Central memory CD8-positive, alpha-beta T cell (primary cell): Measurements from ENCODE around the gene C16orf54.
"Not testable (repeated sequence)": the region's sequence is repeated elsewhere in the genome, so short reads cannot be mapped to it uniquely, and the experiment has no call there.

ENCODE experiments used
- ATAC-seq: fragments of 150-1000 bp; cut with Tn5 transposase; replicated peaks from 2 replicates; pipeline ENCODE4 v1.10.0; 2022; ENCODE audit warnings: mild to moderate bottlenecking, moderate FRiP score, moderate number of reproducible peaks; ENCODE audit not compliant: poor library complexity, severe bottlenecking; ENCODE audit errors: extremely low read depth
- DNase-seq, 2 donors: peaks; one replicate each; pipeline ENCODE4 v3.0.0; 2021; ENCODE audit warnings: low spot score in 2 of 2
- H3K27ac Mint-ChIP-seq: one replicate; pipeline ENCODE4 v1.8.0; 2022; ENCODE audit warnings: low read depth, mild to moderate bottlenecking, moderate library complexity, mixed read lengths
- H3K27me3 Mint-ChIP-seq: one replicate; pipeline ENCODE4 v1.8.0; 2022; ENCODE audit warnings: mixed read lengths
- H3K36me3 Mint-ChIP-seq: one replicate; pipeline ENCODE4 v1.8.0; 2022; ENCODE audit warnings: mild to moderate bottlenecking, moderate library complexity, mixed read lengths; ENCODE audit not compliant: insufficient read depth
- H3K4me1 Mint-ChIP-seq: one replicate; pipeline ENCODE4 v1.8.0; 2022; ENCODE audit warnings: mixed read lengths
- H3K4me3 Mint-ChIP-seq: one replicate; pipeline ENCODE4 v1.8.0; 2022; ENCODE audit warnings: mild to moderate bottlenecking, moderate library complexity, mixed read lengths
- H3K9me3 Mint-ChIP-seq: one replicate; pipeline ENCODE4 v1.8.0; 2022; ENCODE audit warnings: mixed read lengths

The C16orf54 gene

DNA sequence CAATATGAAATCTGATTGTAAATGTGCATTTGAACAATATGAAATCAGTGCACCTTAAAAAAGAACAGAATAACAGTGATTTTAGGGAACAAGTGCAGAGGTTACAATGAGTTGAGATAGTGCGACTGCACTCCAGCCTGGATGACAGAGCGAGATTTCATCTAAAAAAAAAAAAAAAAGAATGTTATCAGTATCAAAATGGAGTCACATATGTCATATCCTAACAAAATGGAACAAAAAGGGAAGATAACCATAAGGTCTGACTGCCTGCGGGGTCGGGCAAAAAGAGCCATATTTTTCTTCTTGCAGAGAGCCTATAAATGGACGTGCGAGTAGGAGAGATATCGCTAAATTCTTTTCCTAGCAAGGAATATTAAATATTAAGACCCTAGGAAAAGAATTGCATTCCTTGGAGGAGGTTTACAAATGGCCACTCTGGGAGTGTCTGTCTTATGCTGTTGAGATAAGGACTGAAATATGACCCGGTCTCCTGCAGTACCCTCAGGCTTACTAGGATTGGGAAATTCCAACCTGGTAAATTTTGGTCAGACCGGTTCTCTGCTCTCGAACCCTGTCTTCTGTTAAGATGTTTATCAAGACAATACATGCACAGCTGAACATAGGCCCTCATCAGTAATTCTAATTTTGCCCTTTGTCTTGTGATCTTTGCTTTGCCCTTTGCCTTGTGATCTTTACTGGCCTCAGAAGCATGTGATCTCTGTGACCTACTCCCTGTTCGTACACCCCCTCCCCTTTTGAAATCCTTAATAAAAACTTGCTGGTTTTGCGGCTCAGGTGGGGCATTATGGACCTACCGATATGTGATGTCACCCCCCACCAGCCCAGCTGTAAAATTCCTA is 37.5 kb upstream of the C16orf54 start:
- DNase-seq, ATAC-seq, H3K4me1 Mint-ChIP-seq, H3K27ac Mint-ChIP-seq, H3K27me3 Mint-ChIP-seq, H3K36me3 Mint-ChIP-seq, H3K9me3 Mint-ChIP-seq, H3K4me3 Mint-ChIP-seq: not testable (repeated sequence)

DNA sequence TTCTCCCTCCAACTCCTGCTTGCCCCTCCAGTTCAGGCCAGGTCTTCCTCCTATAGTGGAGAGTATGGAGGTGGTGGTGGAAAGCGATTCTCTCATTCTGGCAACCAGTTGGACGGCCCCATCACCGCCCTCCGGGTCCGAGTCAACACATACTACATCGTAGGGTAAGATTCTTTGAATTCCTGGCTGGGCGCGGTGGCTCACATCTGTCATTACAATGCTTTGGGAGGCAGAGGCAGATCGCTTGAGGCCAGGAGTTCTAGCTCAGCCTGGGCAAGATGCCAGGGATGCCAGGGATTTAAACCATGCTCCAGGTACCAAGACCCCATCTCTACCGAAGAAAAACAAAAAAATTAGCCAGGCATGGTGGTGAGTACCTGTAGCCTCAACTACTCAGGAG is 33.7 kb upstream of the C16orf54 start:
- H3K4me1 Mint-ChIP-seq, result peaks cover 11% of the 10 kb centered on the region
- H3K9me3 Mint-ChIP-seq, result no peaks in the 10 kb centered on the region
- no peak overlapping the region for H3K27ac Mint-ChIP-seq
- DNase-seq (no peak), ATAC-seq (no peak)
- H3K4me3 Mint-ChIP-seq, result no peak overlapping the region
- H3K36me3 Mint-ChIP-seq, result peaks cover 2% of the 10 kb centered on the region
- no peaks in the 10 kb centered on the region for H3K27me3 Mint-ChIP-seq

DNA sequence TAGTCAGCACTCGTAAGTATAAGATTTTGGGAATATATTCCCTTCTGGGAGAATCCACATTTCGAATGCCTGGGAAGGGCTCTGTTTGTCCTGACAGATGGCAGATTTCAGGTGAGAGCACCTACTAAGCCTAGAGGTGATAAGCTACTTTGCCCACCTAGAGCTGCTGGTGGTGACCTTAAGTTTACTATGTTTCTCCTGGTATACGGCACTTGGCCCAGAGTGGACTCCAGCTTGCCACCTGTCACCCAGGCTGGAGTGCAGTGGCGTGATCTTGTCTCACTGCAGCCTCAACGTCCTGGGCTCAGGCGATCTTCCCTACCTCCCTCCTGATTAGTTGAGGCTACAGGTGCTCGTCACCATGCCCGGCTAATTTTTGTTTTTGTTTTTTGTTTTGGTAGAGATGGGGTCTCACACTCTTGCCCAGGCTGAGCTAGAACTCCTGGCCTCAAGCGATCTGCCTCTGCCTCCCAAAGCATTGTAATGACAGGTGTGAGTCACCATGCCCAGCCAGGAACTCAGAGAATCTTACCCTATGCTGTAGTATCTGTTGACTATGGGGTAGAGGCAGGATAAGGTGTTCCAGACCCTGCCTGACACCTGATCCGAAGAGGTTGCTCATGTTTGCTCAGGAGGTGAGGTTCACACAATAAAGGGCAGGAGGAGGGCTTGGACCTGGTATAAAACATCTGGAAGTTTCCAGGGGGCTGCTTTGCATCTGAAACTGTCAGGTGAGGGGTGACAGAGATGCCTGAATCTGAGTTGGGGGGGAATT is 32.0 kb upstream of the C16orf54 start, which contains the start of gene ZG16:
ZG16 (plus strand) TSS at position 681 of the 775 bp plus-strand sequence. CDS start 1,011 bp downstream, outside the sequence.
- DNase-seq (no peak), ATAC-seq (no peak)
- Mint-ChIP-seq H3K27ac (no peak within 1 kb of the TSS), H3K4me1 (peaks cover 17% of the 10 kb centered on the region), H3K36me3 (peaks cover 2% of the 10 kb centered on the region), H3K27me3 (no peaks in the 10 kb centered on the region), H3K9me3 (no peaks in the 10 kb centered on the region), H3K4me3 (no peak within 1 kb of the TSS)

DNA sequence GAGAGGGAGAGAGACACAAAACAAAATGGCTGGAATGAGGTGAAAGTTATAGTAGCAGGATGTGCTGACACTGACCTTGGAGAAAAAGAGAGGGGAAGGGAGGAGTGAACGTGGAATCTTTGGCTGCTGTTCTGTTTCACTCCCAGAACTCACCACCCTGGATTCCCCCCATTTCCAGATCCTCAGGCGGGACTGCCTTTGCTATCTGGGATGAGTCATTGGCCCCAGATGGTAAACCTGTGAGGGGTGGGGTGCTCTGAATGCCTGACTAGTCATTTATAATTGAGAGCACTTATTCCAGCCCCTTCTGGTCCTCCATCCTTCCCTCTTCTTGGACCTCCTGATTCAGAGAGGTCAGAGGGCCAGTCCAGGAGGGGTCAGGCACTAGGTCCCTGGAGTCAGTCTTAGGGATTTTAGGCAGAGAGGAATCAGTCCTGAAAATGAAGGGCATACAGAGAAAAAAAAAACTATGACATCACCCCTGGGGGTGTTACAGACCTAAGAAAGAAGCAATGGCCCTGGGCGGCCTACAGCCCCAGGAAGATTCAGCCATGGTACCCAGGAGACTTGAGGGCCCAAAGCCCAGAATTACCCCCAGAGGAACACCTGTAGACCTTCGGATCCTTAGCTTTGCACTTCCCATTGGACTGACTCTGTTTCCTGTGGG is 30.1 kb upstream of the C16orf54 start:
- no peaks in the 10 kb centered on the region for H3K27me3 Mint-ChIP-seq
- H3K9me3 Mint-ChIP-seq, result no peaks in the 10 kb centered on the region
- no peak overlapping the region for H3K4me3 Mint-ChIP-seq
- H3K4me1 Mint-ChIP-seq, result peaks cover 17% of the 10 kb centered on the region
- H3K36me3 Mint-ChIP-seq, result peaks cover 2% of the 10 kb centered on the region
- DNase-seq, result no peak
- H3K27ac Mint-ChIP-seq, result no peak overlapping the region
- ATAC-seq, result no peak

DNA sequence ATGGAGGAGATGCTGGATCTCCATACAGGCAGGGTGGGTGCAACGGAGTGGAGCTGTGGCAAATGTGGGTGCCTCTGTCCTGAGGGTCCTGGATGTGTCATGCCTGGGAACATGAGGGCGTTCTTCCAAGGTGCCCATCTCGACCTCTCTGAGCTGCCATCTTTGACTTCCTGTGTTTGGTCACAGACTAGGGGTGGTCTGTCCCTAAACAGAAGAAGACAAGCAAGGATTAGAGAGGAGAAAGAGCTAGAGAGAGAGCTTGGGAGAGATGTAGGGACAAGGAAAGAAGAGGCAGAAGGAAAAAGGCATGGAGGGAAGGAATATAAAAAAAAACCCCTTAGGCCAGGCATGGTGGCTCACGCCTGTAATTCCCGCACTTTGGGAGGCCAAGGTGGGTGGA is 28.9 kb upstream of the C16orf54 start:
- peaks cover 17% of the 10 kb centered on the region for H3K4me1 Mint-ChIP-seq
- no peak overlapping the region for H3K27ac Mint-ChIP-seq
- H3K9me3 Mint-ChIP-seq, result no peaks in the 10 kb centered on the region
- H3K36me3 Mint-ChIP-seq, result peaks cover 2% of the 10 kb centered on the region
- ATAC-seq (no peak), DNase-seq (no peak)
- no peak overlapping the region for H3K4me3 Mint-ChIP-seq
- H3K27me3 Mint-ChIP-seq, result no peaks in the 10 kb centered on the region

DNA sequence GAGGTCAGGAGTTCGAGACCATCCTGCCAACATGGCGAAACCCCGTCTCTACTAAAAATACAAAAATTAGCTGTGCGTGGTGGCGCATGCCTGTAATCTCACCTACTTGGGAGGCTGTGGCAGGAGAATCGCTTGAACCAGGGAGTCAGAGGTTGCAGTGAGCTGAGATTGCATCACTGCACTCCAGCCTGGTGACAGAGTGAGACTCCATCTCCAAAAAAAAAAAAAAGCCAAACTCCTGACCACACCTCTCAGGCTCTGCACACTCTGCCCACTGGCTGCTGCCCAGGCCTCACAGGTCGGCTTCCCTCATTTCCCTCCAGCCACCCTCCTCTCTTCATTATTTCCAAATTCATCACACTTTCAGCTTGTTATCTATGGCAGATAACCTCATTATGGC is 26.5 kb upstream of the C16orf54 start:
- H3K9me3 Mint-ChIP-seq, ATAC-seq, H3K4me3 Mint-ChIP-seq, H3K27me3 Mint-ChIP-seq, H3K27ac Mint-ChIP-seq, DNase-seq, H3K36me3 Mint-ChIP-seq: not testable (repeated sequence)
- H3K4me1 Mint-ChIP-seq, result peaks cover 17% of the 10 kb centered on the region

DNA sequence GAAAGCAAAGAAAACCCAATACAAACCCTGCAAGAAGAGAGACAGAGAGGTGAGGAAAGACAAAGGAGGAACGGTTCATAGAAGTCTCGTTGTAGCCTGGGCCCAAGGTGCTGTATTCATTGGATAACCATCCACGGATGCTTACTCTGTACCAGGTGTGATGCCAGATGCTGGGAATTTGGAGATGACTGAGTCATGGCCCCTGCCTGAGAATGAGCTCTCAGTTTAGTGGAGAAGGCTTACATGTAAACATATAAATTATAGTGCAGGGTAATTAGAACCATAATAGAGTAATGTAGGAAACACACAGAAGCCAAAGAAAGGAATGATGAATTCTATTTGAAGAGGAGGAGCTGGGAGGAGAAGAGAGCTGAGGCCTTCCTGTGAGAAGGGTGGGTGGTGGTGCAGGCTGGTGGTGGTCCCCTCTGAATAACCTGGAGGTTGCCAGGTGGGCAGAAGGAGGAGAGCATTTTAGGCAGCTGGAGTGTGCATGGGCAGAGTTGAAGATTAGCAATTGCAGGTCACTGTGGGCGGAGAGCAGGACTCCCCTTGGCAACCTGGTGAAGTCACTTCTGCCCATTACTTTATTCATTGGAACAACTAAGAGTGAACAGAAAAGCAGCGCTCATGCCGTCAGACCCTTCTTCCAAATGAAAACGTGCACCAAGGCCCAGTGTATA is 24.6 kb upstream of the C16orf54 start:
- no peaks in the 10 kb centered on the region for H3K9me3 Mint-ChIP-seq
- no peaks in the 10 kb centered on the region for H3K27me3 Mint-ChIP-seq
- peaks cover 17% of the 10 kb centered on the region for H3K4me1 Mint-ChIP-seq
- no peak for ATAC-seq
- DNase-seq, result no peak
- H3K27ac Mint-ChIP-seq, result no peak overlapping the region
- H3K4me3 Mint-ChIP-seq, result no peak overlapping the region
- H3K36me3 Mint-ChIP-seq, result no peaks in the 10 kb centered on the region

DNA sequence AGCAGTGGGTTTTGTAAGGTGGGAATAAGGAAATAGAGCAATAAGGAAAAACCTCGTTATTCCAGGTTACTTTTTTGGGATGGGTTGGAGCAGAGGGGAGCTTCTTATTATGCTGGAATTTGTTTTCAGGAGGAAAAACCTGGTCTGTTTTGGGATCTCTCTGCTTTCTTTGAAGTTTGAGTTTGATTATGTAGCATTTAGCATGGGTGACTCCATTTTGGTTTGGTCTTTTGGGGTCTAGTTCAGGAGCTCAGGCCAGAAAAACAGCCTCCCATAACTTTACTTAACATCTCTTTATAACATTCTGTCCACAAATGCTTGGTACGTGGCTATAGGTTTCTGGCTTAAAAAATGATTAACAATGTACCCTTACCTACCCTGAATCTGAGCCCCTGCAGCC is 23.7 kb upstream of the C16orf54 start:
- ATAC-seq (no peak), DNase-seq (no peak)
- Mint-ChIP-seq H3K27me3 (no peaks in the 10 kb centered on the region), H3K4me1 (peaks cover 13% of the 10 kb centered on the region), H3K9me3 (no peaks in the 10 kb centered on the region), H3K4me3 (no peak overlapping the region), H3K27ac (no peak overlapping the region), H3K36me3 (no peaks in the 10 kb centered on the region)

DNA sequence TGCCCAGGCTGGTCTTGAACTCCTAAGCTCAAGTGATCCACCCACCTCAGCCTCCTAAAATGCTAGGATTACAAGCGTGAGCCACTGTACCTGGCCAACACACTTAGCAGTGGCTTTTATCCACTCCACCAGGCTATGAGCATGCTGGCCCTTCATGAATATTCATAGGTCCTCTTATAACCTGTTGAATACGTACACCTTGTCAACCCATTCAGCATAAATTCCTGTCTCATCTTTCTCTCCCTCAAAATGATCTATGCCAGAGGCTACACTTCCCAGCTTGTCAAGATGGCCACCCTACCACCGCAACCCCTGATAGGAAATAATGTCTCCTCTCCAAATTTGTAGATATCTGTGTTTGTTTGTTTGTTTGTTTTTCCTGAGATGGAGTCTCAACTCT is 21.3 kb upstream of the C16orf54 start:
- Mint-ChIP-seq H3K9me3 (no peaks in the 10 kb centered on the region), H3K36me3 (peaks cover 2% of the 10 kb centered on the region), H3K4me3 (no peak overlapping the region), H3K27ac (no peak overlapping the region), H3K27me3 (no peaks in the 10 kb centered on the region), H3K4me1 (peaks cover 7% of the 10 kb centered on the region)
- DNase-seq (no peak), ATAC-seq (no peak)

DNA sequence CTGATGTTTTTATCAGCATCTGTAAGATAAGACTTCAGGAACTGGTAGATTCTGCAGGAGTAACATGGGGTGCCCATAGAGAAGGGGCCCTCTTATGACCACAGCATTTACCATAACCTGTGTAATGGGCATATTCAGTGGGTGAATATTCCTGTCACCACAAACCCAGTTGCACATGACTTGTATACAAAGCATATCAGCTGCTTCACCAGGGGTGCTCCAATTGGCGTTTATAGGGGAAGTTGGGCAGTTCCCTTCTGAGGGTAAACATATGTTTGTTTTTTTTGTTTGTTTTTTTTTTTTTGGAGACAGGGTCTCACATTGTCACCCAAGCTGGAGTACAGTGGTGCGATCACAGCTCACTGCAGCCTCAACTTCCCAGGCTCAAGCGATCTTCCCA is 20.8 kb upstream of the C16orf54 start:
- DNase-seq (no peak), ATAC-seq (no peak)
- Mint-ChIP-seq H3K4me3 (no peak overlapping the region), H3K27me3 (no peaks in the 10 kb centered on the region), H3K36me3 (peaks cover 2% of the 10 kb centered on the region), H3K27ac (no peak overlapping the region), H3K4me1 (peaks cover 7% of the 10 kb centered on the region), H3K9me3 (no peaks in the 10 kb centered on the region)

DNA sequence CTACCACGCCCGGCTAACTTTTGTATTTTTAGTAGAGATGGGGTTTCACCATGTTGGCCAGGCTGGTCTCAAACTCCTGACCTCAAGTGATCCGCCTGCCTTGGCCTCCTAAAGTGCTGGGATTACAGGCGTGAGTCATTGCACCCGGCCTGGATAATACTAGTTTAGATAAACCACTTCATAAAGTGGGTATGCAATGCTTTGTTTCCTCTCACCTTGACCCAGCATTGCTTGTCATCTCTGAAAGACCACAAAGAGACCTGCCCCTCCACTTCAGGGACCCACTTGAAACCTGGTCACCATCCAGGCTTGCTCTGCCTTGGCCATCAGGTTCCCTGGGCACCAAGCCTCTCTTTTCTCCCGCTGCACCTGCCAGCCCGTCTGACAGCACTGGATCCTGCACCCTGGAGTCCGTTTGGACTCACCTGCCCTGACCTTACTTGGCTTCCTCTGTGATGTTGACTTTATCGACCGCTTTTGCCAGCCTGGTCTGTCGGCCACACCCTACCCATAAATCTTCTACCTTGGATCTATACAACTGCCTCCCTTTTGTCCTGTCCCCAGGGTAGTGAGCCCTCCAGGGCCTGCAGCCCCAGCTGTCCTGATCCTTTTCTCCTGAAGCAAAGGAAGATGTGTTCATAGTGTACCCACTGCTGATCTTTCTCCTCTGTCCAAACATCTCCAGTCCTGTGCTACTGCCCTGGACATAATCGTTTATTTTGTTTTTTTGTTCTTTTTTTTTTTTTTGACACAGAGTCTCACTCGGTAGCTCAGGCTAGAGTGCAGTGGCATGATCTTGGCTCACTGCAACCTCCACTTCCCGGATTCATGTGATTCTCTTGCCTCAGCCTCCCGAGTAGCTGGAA is 19.6 kb upstream of the C16orf54 start:
- DNase-seq, result no peak
- Mint-ChIP-seq H3K27me3 (no peaks in the 10 kb centered on the region), H3K27ac (no peak overlapping the region), H3K4me1 (peaks cover 7% of the 10 kb centered on the region), H3K36me3 (peaks cover 2% of the 10 kb centered on the region), H3K4me3 (no peak overlapping the region), H3K9me3 (no peaks in the 10 kb centered on the region)
- ATAC-seq, result no peak
